IMR-90 (cell line): ENCODE measurements around the gene FAM89A. TPM values are rescaled to one million over a fixed set of nuclear protein-coding genes. Genes with fewer than 3 reads are reported as not detected.

Experiments
- ATAC-seq: fragments of 200-7000 bp; cut with Tn5 transposase; 2 replicates; pipeline ENCODE4 v1.9.1; 2020; ENCODE audit warnings: low read depth, mild to moderate bottlenecking, moderate library complexity
- BruUV-seq: library from RNA; stranded (reverse); fragments of 400-500 nt; replicated peaks from 2 replicates; lab custom pipeline; 2021; lab: Mats Ljungman, UMichigan
- CTCF ChIA-PET: fragments of 300-600 bp; formaldehyde crosslinking; extraction: SDS; loops from one replicate; lab custom pipeline; 2021; ENCODE audit warnings: antibody characterized with exemption; lab: Yijun Ruan, JAX
- POLR2A ChIA-PET: fragments of 300-600 bp; sonication (Branson Sonifier 250); formaldehyde crosslinking; loops from one replicate; lab custom pipeline; 2022; ENCODE audit warnings: antibody characterized with exemption; ENCODE audit not compliant: unreplicated experiment; lab: Charles Lee
- DNase-seq: peaks from one replicate; pipeline ENCODE4 v3.0.0; 2013
- H2AFZ ChIP-seq: replicated peaks from 2 replicates; pipeline ENCODE3; 2013; ENCODE audit warnings: low read length, mild to moderate bottlenecking; ENCODE audit not compliant: poor library complexity
- H2AK5ac ChIP-seq: 2 replicates; pipeline ENCODE4 v1.6.1; 2013; ENCODE audit warnings: low read depth, low read length, inconsistent platforms
- H2AK9ac ChIP-seq: replicated peaks from 2 replicates; pipeline ENCODE3; 2013; ENCODE audit warnings: mild to moderate bottlenecking, low read depth, low read length, moderate library complexity; ENCODE audit not compliant: poor library complexity
- H2BK120ac ChIP-seq: 2 replicates; pipeline ENCODE4 v1.6.1; 2013; ENCODE audit warnings: low read depth, low read length, inconsistent platforms
- H2BK15ac ChIP-seq: 3 replicates; pipeline ENCODE4 v1.6.1; 2013; ENCODE audit warnings: low read depth, low read length, inconsistent platforms
- H2BK20ac ChIP-seq: 2 replicates; pipeline ENCODE4 v1.6.1; 2013; ENCODE audit warnings: low read depth, mild to moderate bottlenecking, inconsistent platforms, low read length, moderate library complexity
- H2BK5ac ChIP-seq: 2 replicates; pipeline ENCODE4 v1.6.1; 2013; ENCODE audit warnings: mild to moderate bottlenecking, low read depth, low read length, inconsistent platforms; ENCODE audit not compliant: poor library complexity, severe bottlenecking
- H3K14ac ChIP-seq: replicated peaks from 2 replicates; pipeline ENCODE4 v1.6.1; 2013; ENCODE audit warnings: low read depth, low read length, inconsistent platforms
- H3K18ac ChIP-seq: 2 replicates; pipeline ENCODE4 v1.6.1; 2013; ENCODE audit warnings: low read depth, low read length, control low read depth
- H3K23ac ChIP-seq: 2 replicates; pipeline ENCODE4 v1.6.1; 2013; ENCODE audit warnings: low read depth, low read length, inconsistent platforms
- H3K27ac ChIP-seq: 2 replicates; pipeline ENCODE4 v1.5.1; 2013; ENCODE audit warnings: mild to moderate bottlenecking, control low read depth, low read length; ENCODE audit not compliant: insufficient read depth
- H3K27me3 ChIP-seq: 2 replicates; pipeline ENCODE4 v1.6.1; 2013; ENCODE audit warnings: low read length; ENCODE audit not compliant: control insufficient read depth, insufficient read depth
- H3K36me3 ChIP-seq: 2 replicates; pipeline ENCODE4 v1.6.1; 2013; ENCODE audit warnings: low read length, mixed read lengths; ENCODE audit not compliant: control insufficient read depth, insufficient read depth
- H3K4ac ChIP-seq: 2 replicates; pipeline ENCODE4 v1.6.1; 2013; ENCODE audit warnings: low read depth, low read length, inconsistent platforms
- H3K4me1 ChIP-seq: 2 replicates; pipeline ENCODE4 v1.6.1; 2013; ENCODE audit warnings: low read length, mixed read lengths; ENCODE audit not compliant: control insufficient read depth, insufficient read depth
- H3K4me2 ChIP-seq: 2 replicates; pipeline ENCODE4 v1.6.1; 2013; ENCODE audit warnings: low read depth, mild to moderate bottlenecking, control low read depth, low read length, moderate library complexity
- H3K4me3 ChIP-seq: 2 replicates; pipeline ENCODE4 v1.5.1; 2013; ENCODE audit warnings: low read depth, mild to moderate bottlenecking, control low read depth, low read length, moderate library complexity; ENCODE audit not compliant: insufficient read depth
- H3K56ac ChIP-seq: 2 replicates; pipeline ENCODE4 v1.6.1; 2013; ENCODE audit warnings: low read length, inconsistent platforms; ENCODE audit not compliant: insufficient read depth; ENCODE audit errors: extremely low read depth
- H3K79me1 ChIP-seq, 2 experiments: 2 replicates each; pipeline ENCODE4 v1.6.1; 2013; ENCODE audit warnings: low read length in 2 of 2, inconsistent platforms in 1 of 2, low read depth in 1 of 2
- H3K9ac ChIP-seq: 2 replicates; pipeline ENCODE4 v1.6.1; 2013; ENCODE audit warnings: low read depth, low read length, control low read depth
- H3K9me1 ChIP-seq: 2 replicates; pipeline ENCODE4 v1.6.1; 2013; ENCODE audit warnings: low read length, inconsistent platforms; ENCODE audit not compliant: insufficient read depth
- H3K9me3 ChIP-seq: 2 replicates; pipeline ENCODE4 v1.6.1; 2013; ENCODE audit warnings: low read length; ENCODE audit not compliant: control insufficient read depth, insufficient read depth
- H4K20me1 ChIP-seq: 2 replicates; pipeline ENCODE4 v1.6.1; 2013; ENCODE audit warnings: low read length, inconsistent platforms; ENCODE audit not compliant: insufficient read depth
- H4K5ac ChIP-seq: 2 replicates; pipeline ENCODE4 v1.6.1; 2013; ENCODE audit warnings: mild to moderate bottlenecking, low read depth, low read length, control low read depth
- H4K8ac ChIP-seq, 2 experiments: 2 replicates each; pipeline ENCODE4 v1.6.1; 2013; ENCODE audit warnings: low read depth in 2 of 2, low read length in 2 of 2, control low read depth in 1 of 2, inconsistent platforms in 1 of 2
- H4K91ac ChIP-seq: 2 replicates; pipeline ENCODE4 v1.6.1; 2013; ENCODE audit warnings: low read depth, low read length, inconsistent platforms; ENCODE audit not compliant: insufficient read depth
- BHLHE40 ChIP-seq: fragments of 150-350 bp; IDR thresholded peaks from 2 replicates; pipeline ENCODE4 v1.6.1; 2016; ENCODE audit warnings: mild to moderate bottlenecking, low read depth, low read length
- CEBPB ChIP-seq: IDR thresholded peaks from 2 replicates; pipeline ENCODE4 v1.6.1; 2012; ENCODE audit warnings: low read depth, low read length, improper control_type of control experiment
- FOS ChIP-seq: fragments of 150-350 bp; IDR thresholded peaks from 2 replicates; pipeline ENCODE4 v1.6.1; 2016; ENCODE audit warnings: low read depth, low read length
- MAZ ChIP-seq: IDR thresholded peaks from 2 replicates; pipeline ENCODE4 v1.6.1; 2012; ENCODE audit warnings: low read depth, mild to moderate bottlenecking, low read length, improper control_type of control experiment, moderate library complexity, borderline replicate concordance
- MXI1 ChIP-seq: IDR thresholded peaks from 2 replicates; pipeline ENCODE4 v1.6.1; 2012; ENCODE audit warnings: low read depth, mild to moderate bottlenecking, low read length, moderate library complexity, borderline replicate concordance
- NFE2L2 ChIP-seq: fragments of 150-350 bp; IDR thresholded peaks from 2 replicates; pipeline ENCODE4 v1.6.1; 2016; ENCODE audit warnings: low read depth, mild to moderate bottlenecking, low read length
- POLR2A ChIP-seq: IDR thresholded peaks from 2 replicates; pipeline ENCODE4 v1.6.1; 2012; ENCODE audit warnings: mild to moderate bottlenecking, low read depth, low read length
- RCOR1 ChIP-seq: IDR thresholded peaks from 2 replicates; pipeline ENCODE4 v1.6.1; 2012; ENCODE audit warnings: mild to moderate bottlenecking, low read length, improper control_type of control experiment; ENCODE audit not compliant: insufficient replicate concordance
- WGBS, 2 experiments: methylation state at CpG; one replicate each; pipeline versions ENCODE4 v1.1.5 to v1.1.7; 2013; ENCODE audit warnings: missing lambda C conversion rate in 2 of 2; ENCODE audit not compliant: insufficient read length in 1 of 2; ENCODE audit errors: extremely low coverage in 2 of 2; 5-methylcytosine and 5-hydroxymethylcytosine counted together
- dilution Hi-C: fragments of 300-500 bp; cut with HindIII; formaldehyde crosslinking; loops from one replicate; pipeline ENCODE4 v1.14.3; 2018; ENCODE audit warnings: low sequenced_read_pairs; ENCODE audit not compliant: unreplicated experiment
- in situ Hi-C: fragments of 300-500 bp; cut with MboI; formaldehyde crosslinking; loops from 3 replicates; pipeline ENCODE4 v1.14.3; 2019; ENCODE audit warnings: low sequenced_read_pairs, inconsistent platforms, mixed read lengths
- intact Hi-C: fragments of 100-400 bp; cut with micrococcal nuclease; formaldehyde crosslinking; loops from 2 replicates; pipeline ENCODE4 v1.10.0; 2022
- polyA plus RNA-seq, 3 experiments: library from polyadenylated mRNA; depleted of rRNA; stranded (reverse); fragments of >200 nt; gene quantifications; 2 replicates each; pipeline ENCODE4 v1.2.3, GENCODE V29; 2012; ENCODE audit warnings: low replicate concordance in 1 of 3
- total RNA-seq: library from RNA; depleted of rRNA; stranded (reverse); fragments of >200 nt; gene quantifications from 2 replicates; pipeline ENCODE4 v1.2.3, GENCODE V29; 2012
- TF ChIP-seq, protein P1 (sequence below): fragments of 150-350 bp; IDR thresholded peaks from 2 replicates; pipeline ENCODE4 v1.6.1; 2016; ENCODE audit warnings: low read depth, mild to moderate bottlenecking, low read length, moderate library complexity, borderline replicate concordance

Gene FAM89A
- total and polyA plus RNA-seq, 2 of the 4 experiments (the other 2 are of a cell fraction), result 6.8 to 8.1 TPM

DNA sequence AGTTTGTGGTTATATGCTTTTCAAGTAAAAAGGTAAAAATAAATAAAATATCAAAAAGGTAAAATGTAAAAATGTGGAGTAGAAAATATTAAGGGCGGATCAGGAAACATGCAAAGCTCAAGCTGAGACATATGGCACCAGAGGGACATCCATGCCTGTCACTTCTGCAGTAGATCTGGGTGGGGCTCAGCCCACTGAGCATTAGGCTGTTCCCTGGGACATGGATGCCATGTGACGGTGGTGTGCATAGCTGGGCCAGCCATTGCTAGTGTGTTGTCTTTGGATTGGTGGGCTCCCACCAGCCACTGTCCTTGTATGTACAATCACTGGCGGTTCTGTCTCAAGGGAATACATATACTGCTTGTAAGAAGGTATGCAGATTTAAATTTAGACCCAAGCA, 64.4 kb downstream of the FAM89A start:
- H3K27ac ChIP-seq, result no peak overlapping the region
- no peak overlapping the region for H3K4me3 ChIP-seq
- no peaks in the 10 kb centered on the region for H3K27me3 ChIP-seq
- dilution Hi-C loops (no loop called here), intact Hi-C loops (loop anchor here (5.0 kb wide), 1 partner anchor 38 kb away; no protein-coding TSS in a partner anchor), in situ Hi-C loops (no loop called here)
- 0 out of 2 replicates have a peak, but pooled peaks cover 2% of the 10 kb centered on the region for H3K4me1 ChIP-seq
- no peak overlapping the region for H2BK15ac ChIP-seq
- DNase-seq, result no peak
- peaks cover 27 to 39% of the 10 kb centered on the region in 2 experiments for H3K79me1 ChIP-seq
- no peak overlapping the region for H2AK5ac ChIP-seq
- no peak overlapping the region for H2AK9ac ChIP-seq
- no peak overlapping the region for H4K5ac ChIP-seq
- no peak overlapping the region for H2BK120ac ChIP-seq
- no peak overlapping the region for H3K18ac ChIP-seq
- no TSS peak for BruUV-seq
- H3K9me3 ChIP-seq, result no peaks in the 10 kb centered on the region
- no peak overlapping the region for H4K91ac ChIP-seq
- H4K8ac ChIP-seq, result no peak overlapping the region
- CTCF ChIA-PET, result no interaction called here
- H3K14ac ChIP-seq, result no peak overlapping the region
- no peak overlapping the region for H3K4ac ChIP-seq
- ATAC-seq, result no peak
- H2AFZ ChIP-seq, result no peak overlapping the region
- WGBS, 2 experiments, result 100% methylated on average over 1 to 2 of the region's 3 CpGs
- no peak overlapping the region for H3K23ac ChIP-seq
- no peak overlapping the region for H2BK5ac ChIP-seq
- no peak overlapping the region for H3K56ac ChIP-seq
- H2BK20ac ChIP-seq, result no peak overlapping the region
- POLR2A ChIA-PET, result no interaction called here
- H3K9ac ChIP-seq, result no peak overlapping the region
- H3K9me1 ChIP-seq, result peaks cover 2% of the 10 kb centered on the region; the same call in 1 of the 2 replicates
- peaks cover 2% of the 10 kb centered on the region; the same call in 1 of the 2 replicates for H3K36me3 ChIP-seq
- H3K4me2 ChIP-seq, result no peak overlapping the region
- TF ChIP-seq CEBPB (no peak), MAZ (no peak), POLR2A (no peak), NFE2L2 (no peak), FOS (no peak), RCOR1 (no peak), BHLHE40 (no peak), MXI1 (no peak)
- TF ChIP-seq, protein P1, sequence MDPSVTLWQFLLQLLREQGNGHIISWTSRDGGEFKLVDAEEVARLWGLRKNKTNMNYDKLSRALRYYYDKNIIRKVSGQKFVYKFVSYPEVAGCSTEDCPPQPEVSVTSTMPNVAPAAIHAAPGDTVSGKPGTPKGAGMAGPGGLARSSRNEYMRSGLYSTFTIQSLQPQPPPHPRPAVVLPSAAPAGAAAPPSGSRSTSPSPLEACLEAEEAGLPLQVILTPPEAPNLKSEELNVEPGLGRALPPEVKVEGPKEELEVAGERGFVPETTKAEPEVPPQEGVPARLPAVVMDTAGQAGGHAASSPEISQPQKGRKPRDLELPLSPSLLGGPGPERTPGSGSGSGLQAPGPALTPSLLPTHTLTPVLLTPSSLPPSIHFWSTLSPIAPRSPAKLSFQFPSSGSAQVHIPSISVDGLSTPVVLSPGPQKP, result no peak
- H4K20me1 ChIP-seq, result no peaks in the 10 kb centered on the region
